ENCODE results near the gene YAF2. TPM values are rescaled to one million over a fixed set of nuclear protein-coding genes. Genes with fewer than 3 reads are reported as not detected.

Gene YAF2
- polyA plus RNA-seq, 4 donors: 19.7 to 28.8 (median 27.6) TPM

DNA sequence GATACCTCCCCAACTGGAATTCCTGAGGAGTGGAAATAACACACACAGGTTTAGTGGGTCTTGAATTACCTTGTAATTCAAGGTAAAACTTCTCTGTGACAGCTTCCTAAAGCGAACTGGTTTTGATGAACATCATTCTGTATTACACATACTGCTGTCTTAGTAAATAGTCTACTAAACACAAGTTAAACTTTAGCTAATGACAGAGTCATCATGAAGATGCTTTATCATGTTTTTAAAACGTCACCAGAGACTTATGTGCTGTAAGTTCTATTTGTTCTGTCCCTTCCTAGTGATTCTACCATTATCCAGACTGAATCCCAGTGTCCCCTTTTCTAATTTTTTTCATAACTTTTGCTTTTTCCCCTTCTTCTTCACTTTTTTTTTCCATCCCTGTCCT is 81.8 kb downstream of the YAF2 start:
- no peak for DNase-seq (ENCODE audit: low read depth in 4 of 4, low spot score in 3 of 4)

DNA sequence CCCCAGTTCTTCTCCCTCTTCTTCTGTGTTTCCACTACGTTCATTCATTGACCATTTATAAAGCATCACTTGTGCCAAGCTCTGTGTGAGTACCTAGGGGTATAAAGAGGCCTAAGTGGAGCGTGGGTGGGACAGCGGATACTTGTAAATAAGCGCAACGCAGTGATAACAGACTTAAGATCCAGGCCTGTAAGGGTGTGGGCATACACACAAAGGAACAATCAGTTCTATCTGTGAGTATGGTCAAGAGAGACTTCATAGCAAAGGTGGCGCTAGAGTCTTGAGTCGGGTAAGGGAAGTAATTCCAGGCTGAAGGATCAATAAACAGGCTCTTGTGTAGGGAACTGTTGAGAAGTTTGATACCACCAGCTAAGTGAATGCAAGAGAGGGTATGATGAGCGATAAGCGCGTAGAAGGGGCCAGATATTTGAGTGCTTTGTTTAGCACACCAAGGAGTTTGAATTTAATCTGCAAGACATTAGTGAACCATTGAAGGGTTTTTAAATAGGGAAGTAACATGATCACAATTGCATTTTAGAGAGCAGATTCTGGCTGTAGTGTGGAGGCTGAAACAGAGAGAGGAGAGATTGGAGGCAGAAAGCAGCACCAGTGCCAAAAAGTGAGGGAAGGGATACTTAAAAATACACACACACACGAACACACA is 92.4 kb downstream of the YAF2 start:
- no peak for DNase-seq (ENCODE audit: low read depth in 4 of 4, low spot score in 3 of 4)

DNA sequence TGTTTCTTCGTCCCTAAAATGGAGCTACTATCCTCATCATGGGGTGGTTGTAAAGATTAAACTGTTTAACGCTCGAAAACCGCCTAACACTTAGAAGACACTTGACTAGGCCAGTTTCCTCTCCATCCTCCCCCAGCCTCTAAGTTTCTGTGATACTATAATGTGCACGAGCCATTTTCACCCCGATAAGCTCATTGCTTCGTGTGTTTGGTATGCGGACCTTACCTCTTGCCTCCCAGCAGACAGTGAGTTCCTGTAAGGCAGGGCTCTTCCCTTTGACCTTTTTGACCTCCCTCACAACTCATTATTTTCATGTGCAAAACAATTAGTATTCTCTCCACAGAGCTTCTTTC is 92.9 kb downstream of the YAF2 start:
- DNase-seq (ENCODE audit: low read depth in 4 of 4, low spot score in 3 of 4): no peak

DNA sequence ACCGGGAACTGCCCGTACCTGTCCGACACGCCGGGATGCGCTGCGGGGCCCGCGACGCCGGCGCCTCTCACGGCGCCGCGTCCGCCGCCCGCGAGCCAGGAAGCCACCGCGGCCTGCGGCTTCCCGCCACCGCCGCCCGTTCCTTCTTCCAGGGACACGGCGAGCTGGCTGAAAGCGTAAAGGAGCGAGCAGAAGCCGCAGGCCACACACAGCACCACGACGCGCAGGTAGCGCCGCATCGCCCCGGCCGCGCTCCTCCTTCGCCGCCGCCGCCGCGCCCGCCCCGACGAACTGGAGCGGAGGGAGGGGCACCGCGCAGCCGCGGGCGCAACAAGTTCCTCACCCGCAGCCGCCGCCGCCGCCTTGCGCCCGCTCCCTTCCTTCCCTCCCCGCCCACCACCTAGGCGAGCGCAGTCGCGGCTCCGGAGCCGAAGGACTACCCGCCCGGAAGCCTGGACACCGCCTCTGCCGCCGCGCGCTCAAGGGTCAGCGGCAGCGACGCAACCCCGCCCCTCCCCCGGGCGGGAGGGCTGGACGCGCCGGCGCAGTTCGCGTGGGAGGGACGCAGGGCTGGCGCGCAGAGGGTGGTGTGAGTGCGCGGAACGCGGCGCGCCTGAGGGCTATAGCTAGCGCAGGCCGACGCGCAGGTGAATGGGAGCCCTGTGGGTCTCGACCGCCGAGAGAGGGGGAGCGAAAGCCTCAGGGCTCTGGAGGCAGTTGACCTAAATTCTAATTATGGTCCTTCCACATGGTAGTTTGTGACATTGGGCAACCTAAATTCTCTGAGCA is 93.4 kb downstream of the YAF2 start, which contains the start of gene GXYLT1:
Gene GXYLT1, minus strand, starts transcription at position 467 of the 789 bp plus-strand sequence. Its CDS starts 228 bp downstream, at position 239.
- DNase-seq (ENCODE audit: low read depth in 4 of 4, low spot score in 3 of 4): peak; percentile 75 to 86 (median 82)

DNA sequence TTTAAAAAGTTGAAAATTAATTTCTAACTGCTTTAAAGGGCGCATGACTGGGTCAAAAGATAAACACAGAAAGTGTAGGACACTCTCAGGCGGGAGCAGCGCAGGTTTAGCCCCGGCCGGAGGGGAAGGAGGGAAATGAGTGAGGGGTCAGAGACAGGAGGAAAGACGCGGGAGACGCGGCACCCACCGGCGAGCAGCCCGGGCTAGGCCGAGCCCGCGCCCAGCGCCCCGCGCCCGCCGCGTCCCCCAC is 94.0 kb downstream of the YAF2 start:
- no peak for DNase-seq (ENCODE audit: low read depth in 4 of 4, low spot score in 3 of 4)

DNA sequence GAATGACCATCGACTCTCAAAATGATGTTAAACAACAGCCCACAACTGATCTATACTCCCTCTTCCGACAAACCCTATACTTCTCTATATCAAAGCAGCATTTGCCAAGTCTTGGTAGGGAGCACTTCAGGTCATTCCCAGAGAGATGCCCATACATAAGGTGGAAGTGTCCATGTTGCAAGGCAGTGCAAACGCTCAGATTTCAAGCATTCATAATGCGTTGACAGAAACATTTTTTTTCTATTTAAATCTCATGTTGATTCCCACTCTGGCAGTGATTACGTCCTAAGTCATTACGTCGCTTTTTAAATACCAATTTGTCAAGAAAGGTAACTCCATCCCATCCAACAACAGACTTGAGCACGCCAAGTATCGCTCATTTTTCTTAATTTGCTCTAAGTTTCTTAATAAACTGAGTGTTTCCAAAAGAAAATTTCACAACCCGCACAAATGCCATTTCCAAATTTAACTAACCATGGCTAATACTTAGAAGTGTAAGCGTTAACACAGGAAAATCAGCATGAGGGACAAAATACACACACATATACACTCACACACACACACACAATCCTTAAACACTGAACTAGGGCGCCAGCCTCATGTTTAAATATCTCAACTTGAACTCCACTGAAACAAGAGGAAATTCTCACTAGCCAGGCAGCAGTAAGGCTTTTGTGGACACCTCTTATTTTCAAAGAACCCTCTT is 94.4 kb downstream of the YAF2 start:
- no peak for DNase-seq (ENCODE audit: low read depth in 4 of 4, low spot score in 3 of 4)

DNA sequence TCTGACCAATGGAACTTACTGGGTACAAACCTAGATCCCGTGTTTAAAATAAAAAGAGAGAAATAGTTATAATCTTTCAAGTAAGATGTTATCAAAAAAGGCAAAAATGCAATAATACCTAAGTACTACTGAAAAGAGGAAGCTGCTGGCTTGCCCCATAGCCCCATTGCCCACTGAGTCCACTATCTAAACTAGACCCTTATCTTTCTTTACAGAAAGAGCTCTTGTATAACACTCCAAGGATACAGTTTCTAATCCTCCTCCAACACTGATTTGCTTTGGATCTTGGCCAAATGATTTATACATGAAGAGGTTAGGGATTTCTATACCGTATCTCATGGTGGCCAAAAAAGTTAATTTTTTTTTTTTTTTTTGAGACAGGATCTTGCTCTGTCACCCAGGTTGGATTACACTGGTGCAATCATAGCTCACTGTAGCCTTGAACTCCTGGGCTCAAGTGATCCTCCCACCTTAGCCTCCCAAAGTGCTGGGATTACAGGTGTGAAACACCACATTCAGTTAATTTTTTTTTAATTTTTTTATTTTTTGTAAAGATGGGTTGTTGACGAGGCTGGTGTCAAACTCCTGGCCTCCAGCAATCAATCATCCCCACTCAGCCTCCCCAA is 96.0 kb downstream of the YAF2 start:
- DNase-seq (ENCODE audit: low read depth in 4 of 4, low spot score in 3 of 4): no peak

DNA sequence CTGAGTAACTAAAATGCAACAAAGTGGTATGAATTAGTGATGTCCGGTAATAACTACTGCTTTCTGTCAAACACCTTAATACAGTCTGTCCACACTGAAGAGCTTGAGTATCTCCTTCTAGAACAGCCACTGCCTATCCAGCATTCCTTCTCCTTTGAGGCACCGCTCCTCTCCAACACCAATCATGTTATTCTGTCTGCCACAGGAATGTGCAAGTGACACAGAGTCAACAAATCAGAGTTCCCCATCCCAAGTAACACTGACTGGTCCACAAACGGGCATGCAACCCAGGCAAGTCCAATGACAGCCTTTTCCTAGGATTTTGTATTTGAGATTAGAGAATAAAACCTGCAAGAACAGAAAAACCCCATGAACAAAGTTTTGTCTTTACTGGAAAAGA is 97.1 kb downstream of the YAF2 start:
- DNase-seq (ENCODE audit: low read depth in 4 of 4, low spot score in 3 of 4): no peak

DNA sequence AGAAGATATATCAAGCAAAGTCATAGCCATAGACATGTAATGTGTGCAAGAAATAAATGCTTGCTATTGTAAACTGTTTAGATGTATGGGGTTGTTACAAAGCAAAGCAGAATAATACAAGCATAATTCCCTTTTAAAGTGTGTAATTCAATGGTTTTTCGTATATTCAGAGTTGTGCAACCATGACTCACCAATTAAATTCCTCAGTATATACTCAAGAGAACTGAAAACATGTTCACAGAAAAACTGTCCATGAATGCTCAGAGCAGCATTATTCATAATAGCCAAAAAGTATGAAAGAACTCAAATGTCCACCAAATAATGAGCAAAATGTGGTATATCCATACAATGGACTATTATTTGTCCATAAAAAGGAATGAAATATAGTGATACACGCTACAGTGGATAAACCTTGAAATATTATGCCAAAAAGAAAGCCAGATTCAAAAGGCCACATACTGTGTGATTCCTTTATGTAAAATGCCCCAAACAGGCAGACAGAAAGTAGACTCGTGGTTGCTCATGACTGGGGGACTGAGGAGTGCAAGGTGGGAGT is 102.7 kb downstream of the YAF2 start:
- no peak for DNase-seq (ENCODE audit: low read depth in 4 of 4, low spot score in 3 of 4)

DNA sequence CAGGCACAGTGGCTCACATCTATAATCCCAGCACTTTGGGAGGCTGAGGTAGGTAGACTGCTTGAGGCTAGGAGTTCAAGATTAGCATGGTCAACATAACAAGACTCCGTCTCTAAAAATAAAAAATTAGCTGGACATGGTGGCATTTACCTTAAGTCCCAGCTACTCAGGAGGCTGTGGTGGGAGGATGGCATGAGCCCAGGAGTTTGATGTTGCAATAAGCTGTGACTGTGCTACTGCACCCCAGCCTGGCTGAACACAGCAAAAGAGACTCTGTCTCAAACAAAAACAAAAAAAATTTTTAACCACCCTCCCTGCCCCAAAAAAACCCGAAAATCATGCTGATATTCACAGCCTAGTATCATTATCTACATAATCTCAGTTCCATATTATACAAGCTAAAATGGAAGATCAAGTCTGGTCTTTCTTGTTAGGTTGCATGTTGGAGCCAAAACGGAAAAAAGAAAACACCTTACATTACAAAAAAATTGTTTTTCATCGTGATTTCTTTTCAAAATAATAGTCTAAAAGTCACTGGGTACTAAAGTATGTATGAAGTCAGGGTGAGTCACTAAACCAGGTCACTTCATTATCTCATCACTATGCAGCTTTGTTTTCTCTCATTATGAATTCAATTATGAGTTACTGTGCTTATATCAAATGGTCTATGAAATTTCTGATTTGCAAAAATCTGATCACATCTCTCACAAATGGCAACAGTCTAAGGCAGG is 107.2 kb downstream of the YAF2 start:
- DNase-seq (ENCODE audit: low read depth in 4 of 4, low spot score in 3 of 4): no peak

DNA sequence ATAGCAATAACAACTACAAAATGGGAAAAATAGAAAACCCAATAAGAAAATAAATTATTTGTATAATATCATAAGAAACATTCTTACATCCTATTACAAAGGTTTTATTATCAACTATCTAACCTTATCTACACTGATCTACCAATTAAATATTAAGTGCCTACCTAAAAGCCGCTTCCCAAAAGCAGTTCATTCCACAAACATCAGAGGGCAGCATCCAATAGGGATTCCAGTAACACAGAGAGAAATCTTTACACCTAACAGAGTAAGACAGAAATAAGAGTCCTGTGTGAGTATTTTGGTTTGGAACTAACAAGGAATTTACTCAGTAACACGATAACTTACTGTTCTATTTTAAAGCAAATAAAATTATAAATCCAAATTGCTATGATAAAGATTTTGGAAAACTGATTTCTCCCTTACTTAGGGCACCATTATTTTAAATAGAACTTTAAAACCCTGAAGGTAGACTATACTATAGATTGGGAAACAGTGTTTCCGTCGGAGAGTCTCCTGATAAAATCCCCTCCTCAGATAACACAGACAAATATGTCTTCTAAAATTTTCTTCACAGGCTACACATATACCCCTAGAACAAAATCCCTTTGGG is 108.3 kb downstream of the YAF2 start:
- no peak for DNase-seq (ENCODE audit: low read depth in 4 of 4, low spot score in 3 of 4)

DNA sequence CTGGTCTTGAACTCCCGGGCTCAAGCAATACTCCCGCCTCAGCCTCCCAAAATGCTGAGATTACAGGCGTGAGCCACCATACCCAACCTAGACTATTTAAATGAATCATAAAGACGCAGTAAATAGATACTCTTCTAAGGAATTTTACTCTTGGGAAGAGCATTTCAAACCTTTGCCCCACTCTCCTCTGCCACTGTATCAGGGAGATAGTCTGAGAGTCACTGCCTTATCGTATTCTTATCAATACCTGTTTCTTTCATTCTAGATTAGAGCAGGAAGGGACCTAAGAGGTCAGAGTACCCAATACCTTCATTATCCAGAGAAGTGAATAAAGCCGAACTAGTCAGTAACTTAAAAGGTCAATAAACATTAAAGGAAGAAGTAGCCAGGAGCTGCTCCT is 109.2 kb downstream of the YAF2 start:
- no peak for DNase-seq (ENCODE audit: low read depth in 4 of 4, low spot score in 3 of 4)

DNA sequence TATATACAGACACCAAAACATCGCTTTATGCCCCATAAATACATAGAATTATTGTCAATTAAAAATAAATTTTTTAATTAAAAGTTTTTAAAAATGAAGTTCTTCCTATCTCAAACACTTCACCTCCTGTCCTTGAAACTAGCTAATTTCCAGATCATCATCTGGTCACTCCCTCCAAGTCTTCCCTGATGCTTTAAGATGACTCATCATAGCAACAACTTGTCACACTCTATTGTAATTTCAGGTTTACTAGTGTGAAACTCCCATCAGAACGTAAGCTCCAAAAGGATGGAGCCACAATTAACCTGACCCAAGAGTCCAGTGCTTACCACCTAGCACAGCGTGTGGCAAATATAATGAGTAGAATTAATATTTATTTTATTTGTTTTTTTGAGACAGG is 109.7 kb downstream of the YAF2 start:
- DNase-seq (ENCODE audit: low read depth in 4 of 4, low spot score in 3 of 4): no peak

DNA sequence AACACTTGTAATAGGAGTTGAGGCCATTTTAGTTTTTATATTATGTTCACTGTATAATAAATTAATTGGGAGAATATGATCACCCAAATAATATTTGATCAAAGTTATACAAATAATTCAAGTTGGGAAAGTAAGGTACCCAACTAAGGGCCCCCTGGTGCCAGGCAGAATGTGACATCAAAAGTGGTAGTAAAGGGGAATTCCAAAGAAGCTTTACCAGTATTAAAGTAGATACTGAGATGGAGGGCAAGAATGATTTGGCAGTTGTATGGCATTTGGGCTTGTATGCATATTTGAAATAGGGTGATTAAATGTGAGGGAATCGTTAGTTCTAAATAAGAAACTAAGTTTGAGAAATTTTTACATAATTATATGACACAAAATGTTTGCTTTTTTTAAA is 111.1 kb downstream of the YAF2 start:
- DNase-seq (ENCODE audit: low read depth in 4 of 4, low spot score in 3 of 4): no peak

DNA sequence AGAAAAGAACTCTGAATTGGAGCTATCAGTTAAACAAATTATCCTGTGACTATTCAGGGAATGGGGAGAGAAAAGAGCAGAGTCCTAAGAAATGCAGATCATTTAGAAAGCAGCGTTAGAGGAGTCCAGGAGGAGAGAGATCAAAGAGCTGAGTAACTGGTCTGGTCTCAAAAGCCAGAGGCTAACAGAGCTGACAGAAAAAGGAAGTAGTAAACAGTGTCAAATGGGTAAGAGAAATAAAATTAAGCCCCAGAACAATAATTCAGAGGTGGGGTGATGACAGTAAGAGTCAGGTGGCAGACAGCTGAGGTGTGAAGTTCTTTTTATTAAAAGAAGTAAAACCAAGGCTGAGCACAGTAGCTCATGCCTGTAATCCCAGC is 112.7 kb downstream of the YAF2 start:
- DNase-seq (ENCODE audit: low read depth in 4 of 4, low spot score in 3 of 4): no peak

DNA sequence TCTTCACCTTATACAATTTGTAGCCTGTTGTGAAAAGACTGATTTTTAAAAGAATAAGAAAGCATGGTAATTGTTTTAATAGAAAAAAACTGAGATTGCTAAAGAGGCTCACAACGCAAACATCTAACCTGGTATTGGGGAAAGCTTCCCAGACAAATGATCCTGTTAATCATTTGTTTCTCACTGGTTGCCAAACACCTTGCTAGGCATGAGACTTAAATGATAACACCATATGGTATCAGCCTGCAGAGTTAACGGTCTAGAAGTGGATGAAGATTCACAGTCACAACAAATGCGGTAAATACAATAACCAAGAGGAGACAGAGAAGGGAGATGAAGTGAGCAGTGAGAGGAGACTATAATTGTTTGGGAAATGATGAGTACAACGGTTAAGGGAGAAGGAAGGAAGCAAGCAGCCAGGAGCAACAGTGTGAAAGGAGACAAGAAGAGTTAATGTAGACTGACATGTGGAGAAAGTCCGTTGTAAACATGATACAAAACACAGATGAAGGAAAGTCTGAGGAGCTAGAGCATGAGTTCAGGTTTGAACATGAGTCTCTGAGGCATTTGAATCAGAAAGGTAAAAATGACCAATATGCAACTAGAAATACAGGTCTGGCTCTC is 113.2 kb downstream of the YAF2 start:
- DNase-seq (ENCODE audit: low read depth in 4 of 4, low spot score in 3 of 4): no peak

DNA sequence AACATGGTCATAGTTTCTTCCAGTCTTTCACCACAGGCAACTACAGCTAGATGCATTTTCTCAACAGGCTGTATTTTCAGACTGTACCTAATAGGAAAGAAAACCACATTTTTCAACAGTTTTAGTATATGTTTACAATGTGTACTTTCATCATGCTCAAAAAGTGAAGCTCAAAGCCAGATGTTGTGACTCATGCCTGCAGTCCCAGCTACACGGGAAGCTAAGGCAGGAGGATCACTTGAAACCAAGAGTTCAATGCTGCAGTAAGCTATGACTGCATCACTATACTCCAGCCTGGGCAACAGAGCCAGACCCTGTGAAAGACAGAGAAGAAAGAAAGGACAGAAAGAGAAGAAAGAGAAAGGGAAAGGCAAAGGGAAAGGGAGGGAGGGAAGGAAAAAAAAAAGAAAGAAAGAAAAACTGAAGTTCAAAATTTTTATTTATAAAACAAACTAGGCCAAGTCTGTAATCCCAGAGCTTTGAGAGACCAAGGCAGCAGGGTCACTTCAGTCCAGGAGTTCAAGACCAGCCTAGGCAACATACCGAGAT is 118.9 kb downstream of the YAF2 start:
- DNase-seq (ENCODE audit: low read depth in 4 of 4, low spot score in 3 of 4): no peak

DNA sequence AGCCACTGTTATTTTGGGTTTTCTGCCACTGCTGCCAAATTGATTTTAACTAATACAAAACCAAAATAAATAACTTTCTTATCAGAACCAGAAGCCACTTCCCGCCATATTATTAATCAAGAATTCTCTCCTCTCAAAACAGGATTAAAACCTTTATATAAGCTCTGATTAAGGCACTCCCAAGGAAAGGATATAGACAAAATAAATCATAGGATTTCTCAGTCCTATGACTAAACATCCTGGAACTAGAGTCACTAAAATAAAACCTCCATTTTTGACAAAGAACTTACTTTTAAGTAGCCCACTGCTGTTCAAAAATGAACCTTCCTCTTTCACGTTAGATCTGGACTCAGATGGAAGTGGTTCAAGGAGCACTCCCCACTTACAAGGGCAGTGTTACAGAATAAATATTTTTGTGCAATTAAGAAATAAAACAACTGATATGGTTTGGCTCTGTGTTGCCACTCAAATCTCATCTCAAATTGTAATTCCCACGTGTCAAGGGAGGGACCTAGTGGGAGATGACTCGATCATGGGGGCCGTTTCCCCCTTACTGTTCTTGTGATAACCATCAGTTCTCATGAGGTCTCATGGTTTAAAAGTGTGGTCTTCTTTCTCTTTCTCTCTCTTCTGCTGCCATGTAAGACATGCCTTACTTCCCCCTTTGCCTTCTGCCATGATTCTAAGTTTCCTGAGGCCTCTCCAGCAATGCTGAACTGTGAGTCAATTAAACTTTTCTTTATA is 119.7 kb downstream of the YAF2 start:
- no peak for DNase-seq (ENCODE audit: low read depth in 4 of 4, low spot score in 3 of 4)

DNA sequence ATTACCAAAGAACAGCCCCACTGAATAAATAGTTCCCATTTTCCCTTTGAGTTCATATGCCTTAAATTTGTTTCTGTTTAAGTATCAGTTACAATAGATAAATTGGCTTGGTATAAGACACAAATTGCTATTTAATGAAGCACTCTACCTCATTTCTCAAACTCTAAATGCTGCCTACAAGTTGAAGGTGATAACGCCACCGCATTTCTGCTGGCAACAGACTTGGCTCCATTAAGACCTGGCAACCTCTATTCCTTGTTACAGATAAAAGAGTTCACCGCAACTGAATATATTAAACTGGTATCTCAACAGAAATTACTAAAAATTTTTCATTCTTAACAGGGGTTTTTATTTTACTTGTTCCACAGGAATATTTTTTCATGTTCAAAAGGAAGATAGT is 129.0 kb downstream of the YAF2 start:
- DNase-seq (ENCODE audit: low read depth in 4 of 4, low spot score in 3 of 4): no peak
